K562 (cell line): ENCODE measurements around the gene FEN1. TPM values are rescaled to one million over a fixed set of nuclear protein-coding genes. Genes with fewer than 3 reads are reported as not detected.

ENCODE experiments used
- BMI1 ChIP-seq: fragments of 150-350 bp; IDR thresholded peaks from 2 replicates; pipeline ENCODE4 v1.6.1; 2014; ENCODE audit warnings: low read length
- CAMTA2 ChIP-seq: fragments of 250-450 bp; sonication (Bioruptor Pico); conservative IDR thresholded peaks from 2 replicates; pipeline ENCODE4 v1.5.1; 2022
- GTF2E2 ChIP-seq: fragments of 200-800 bp; sonication (Bioruptor generic); IDR thresholded peaks from 2 replicates; pipeline ENCODE4 v1.6.1; 2016; ENCODE audit warnings: missing genetic modification characterization, missing compliant biosample characterization
- GTF2F1 ChIP-seq: IDR thresholded peaks from 2 replicates; pipeline ENCODE4 v1.6.1; 2011; ENCODE audit warnings: low read depth, low read length, improper control_type of control experiment
- HNRNPH1 ChIP-seq: fragments of 200-400 bp; formaldehyde crosslinking; optimal IDR thresholded peaks from 2 replicates; pipeline ENCODE3; 2017; ENCODE audit warnings: low read depth, mild to moderate bottlenecking, low read length, moderate library complexity
- ILF3 ChIP-seq: fragments of 450-650 bp; IDR thresholded peaks from 2 replicates; pipeline ENCODE4 v1.6.1; 2018; ENCODE audit warnings: antibody characterized with exemption, mild to moderate bottlenecking, moderate library complexity, borderline replicate concordance
- KDM4B ChIP-seq, 2 experiments: fragments of 450-650 bp in 1 of 2; sonication (generic) in 1 of 2; IDR thresholded peaks; 2 replicates each; pipeline ENCODE4 v1.6.1; 2016 to 2017; ENCODE audit warnings: borderline replicate concordance in 2 of 2, antibody characterized with exemption in 1 of 2, low read depth in 1 of 2, mild to moderate bottlenecking in 1 of 2
- L3MBTL2 ChIP-seq: fragments of 450-650 bp; IDR thresholded peaks from 2 replicates; pipeline ENCODE4 v1.6.1; 2016; ENCODE audit warnings: mild to moderate bottlenecking, moderate library complexity
- MAFK ChIP-seq: IDR thresholded peaks from 2 replicates; pipeline ENCODE4 v1.6.1; 2011; ENCODE audit warnings: low read length, improper control_type of control experiment
- MCM2 ChIP-seq: fragments of 450-650 bp; IDR thresholded peaks from 2 replicates; pipeline ENCODE4 v1.6.1; 2017; ENCODE audit warnings: low read depth, mild to moderate bottlenecking
- MITF ChIP-seq: IDR thresholded peaks from 2 replicates; pipeline ENCODE4 v1.6.1; 2014; ENCODE audit warnings: antibody characterized with exemption
- POLR2A ChIP-seq: fragments of 450-650 bp; conservative IDR thresholded peaks from 2 replicates; pipeline ENCODE4 v1.6.1; 2016
- POU5F1 ChIP-seq: fragments of 150-350 bp; IDR thresholded peaks from 2 replicates; pipeline ENCODE4 v1.6.1; 2014; ENCODE audit warnings: borderline replicate concordance, low read length, low read depth, mild to moderate bottlenecking; ENCODE audit not compliant: partially characterized antibody
- RBM14 ChIP-seq: fragments of 200-400 bp; formaldehyde crosslinking; IDR thresholded peaks from 2 replicates; pipeline ENCODE4 v1.6.1; 2018; ENCODE audit warnings: low read depth, mild to moderate bottlenecking, low read length, moderate library complexity, borderline replicate concordance; ENCODE audit not compliant: insufficient read depth
- TCFL5 ChIP-seq: fragments of 250-450 bp; sonication (Bioruptor Pico); conservative IDR thresholded peaks from 2 replicates; pipeline ENCODE4 v1.6.1; 2021; ENCODE audit warnings: mild to moderate bottlenecking, moderate library complexity, matching md5 sums
- TEAD4 ChIP-seq, 2 experiments: sonication (generic) in 1 of 2; formaldehyde crosslinking in 1 of 2; IDR thresholded peaks; 2 replicates each; pipeline versions ENCODE4 v1.6.1 to v1.8.0; 2012 to 2022; ENCODE audit warnings: borderline replicate concordance in 1 of 2, inconsistent platforms in 1 of 2, low read length in 1 of 2, mild to moderate bottlenecking in 1 of 2, missing genetic modification reagents in 1 of 2
- ZNF23 ChIP-seq: fragments of 250-450 bp; sonication (Bioruptor Pico); IDR thresholded peaks from 2 replicates; pipeline ENCODE4 v1.4.0; 2020; ENCODE audit warnings: mild to moderate bottlenecking
- ZNF263 ChIP-seq: sonication (generic); formaldehyde crosslinking; IDR thresholded peaks from 2 replicates; pipeline ENCODE4 v1.8.0; 2022; ENCODE audit warnings: mild to moderate bottlenecking, missing genetic modification reagents, borderline replicate concordance
- ZNF3 ChIP-seq: fragments of 250-450 bp; sonication (Bioruptor Pico); IDR thresholded peaks from 2 replicates; pipeline ENCODE4 v1.5.0; 2021; ENCODE audit warnings: mild to moderate bottlenecking, moderate library complexity
- polyA plus RNA-seq, 8 experiments: library from polyadenylated mRNA; depleted of rRNA in 4 of 8; stranded (reverse) in 5 of 8; unstranded in 3 of 8; fragments of >200 nt; fragmentation: Nextera tagmentation in 2 of 8; fragmentation: Illumina TruSeq in 1 of 8; extraction: Ambion mirVana in 2 of 8; extraction: Trizol in 1 of 8; gene quantifications; 2 replicates each; pipeline versions ENCODE4 v1.2.1 to v1.2.3, GENCODE V29; 2011 to 2014; ENCODE audit warnings: inconsistent platforms in 1 of 8, missing spikeins in 1 of 8
- total RNA-seq, 7 experiments: library from RNA; depleted of rRNA in 6 of 7; stranded (reverse); fragments of >200 nt in 6 of 7; fragmentation: Illumina TruSeq in 2 of 7; extraction: Trizol in 2 of 7; gene quantifications; 2 replicates each; pipeline versions ENCODE4 v1.2.1 to v1.2.3, GENCODE V29; 2011 to 2021; ENCODE audit warnings: low replicate concordance in 1 of 7
- TF ChIP-seq, protein P1 (sequence below): fragments of 450-650 bp; formaldehyde crosslinking; conservative IDR thresholded peaks from 2 replicates; pipeline ENCODE4 v1.4.0; 2022; ENCODE audit warnings: mild to moderate bottlenecking, missing genetic modification characterization
- TF ChIP-seq, protein P2 (sequence below): fragments of 450-650 bp; IDR thresholded peaks from 2 replicates; pipeline ENCODE4 v1.6.1; 2017; ENCODE audit warnings: antibody characterized with exemption, mild to moderate bottlenecking

The FEN1 gene
- total and polyA plus RNA-seq, 9 of the 15 experiments (the other 6 are each of a cell fraction or from before 2014, with no cell fraction given), result 58.1 to 156 (median 137) TPM

DNA sequence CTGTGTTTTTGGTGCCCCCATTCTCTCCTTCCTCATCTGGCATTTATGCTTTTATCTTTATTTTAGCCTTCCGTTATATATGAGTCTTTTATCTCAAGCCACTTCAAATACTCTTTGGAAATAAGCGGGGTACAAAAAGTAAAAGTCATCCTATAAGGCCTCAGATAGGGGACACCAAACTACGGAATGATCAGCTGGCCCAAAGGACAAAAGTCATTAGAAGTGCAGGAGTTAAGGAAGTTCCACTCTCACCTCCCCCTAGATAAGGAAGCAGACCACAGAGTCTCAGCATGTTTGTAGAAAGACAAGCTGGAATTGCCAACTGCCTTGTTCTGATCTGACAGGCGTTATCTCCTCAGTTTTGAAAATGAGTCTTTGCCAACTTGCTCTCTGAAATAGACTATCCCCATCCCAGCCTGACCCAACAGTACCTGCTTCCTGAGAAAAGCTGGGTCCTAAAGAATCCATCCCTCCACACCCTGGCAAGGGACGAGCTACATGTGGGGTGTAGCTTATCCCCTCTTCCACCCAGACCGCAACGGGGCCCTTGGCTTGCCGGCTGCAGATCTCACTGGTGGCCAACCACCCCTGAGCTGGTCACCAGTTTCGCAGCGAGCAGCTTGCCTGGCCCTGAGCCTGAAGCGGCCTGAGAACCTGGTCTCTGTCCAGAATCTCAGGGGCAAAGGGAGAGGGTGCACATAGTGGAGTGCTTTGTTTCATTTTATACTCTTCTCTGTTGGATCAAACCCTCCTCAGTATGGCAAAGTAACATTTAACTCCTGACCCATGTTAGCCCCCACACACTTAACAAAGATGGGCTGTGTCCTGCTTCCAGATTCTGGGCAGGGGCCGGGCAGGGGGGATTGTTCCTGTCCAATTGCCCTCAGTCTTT lies 49.2 kb downstream of the FEN1 start (continued):
- TF ChIP-seq CAMTA2 (CRISPR knock-in tag) (no peak), TCFL5 (CRISPR knock-in tag) (no peak; the same call in 1 of the 2 replicates), MAFK (peak; percentile 39; the same call in 1 of the 2 replicates), ILF3 (no peak), HNRNPH1 (no peak), BMI1 (no peak), GTF2F1 (no peak), RBM14 (no peak), GTF2E2 (tag) (no peak), ZNF263 (no peak; the same call in 1 of the 2 replicates), ZNF23 (CRISPR knock-in tag) (no peak), TEAD4 (IDR thresholded peaks at IDR 0.05; ENCODE audit: low read length) (peak; percentile 94), TEAD4 (CRISPR knock-in tag; IDR thresholded peaks at IDR 0.05; ENCODE audit: borderline replicate concordance) (no peak), POU5F1 (no peak), L3MBTL2 (peak; percentile 67; the same call in 1 of the 2 replicates), MCM2 (no peak), POLR2A (peak; percentile 41; the same call in 1 of the 2 replicates), ZNF3 (CRISPR knock-in tag) (0 out of 2 replicates have a peak, but pooled peaks have one; percentile 37), MITF (no peak), KDM4B (IDR thresholded peaks at IDR 0.05; ENCODE audit: borderline replicate concordance in 2 of 2, low read depth in 1 of 2) (peak in 1 of 2 experiments; percentile 76; a peak in 2 of 4 replicates)
- TF ChIP-seq, protein P1, sequence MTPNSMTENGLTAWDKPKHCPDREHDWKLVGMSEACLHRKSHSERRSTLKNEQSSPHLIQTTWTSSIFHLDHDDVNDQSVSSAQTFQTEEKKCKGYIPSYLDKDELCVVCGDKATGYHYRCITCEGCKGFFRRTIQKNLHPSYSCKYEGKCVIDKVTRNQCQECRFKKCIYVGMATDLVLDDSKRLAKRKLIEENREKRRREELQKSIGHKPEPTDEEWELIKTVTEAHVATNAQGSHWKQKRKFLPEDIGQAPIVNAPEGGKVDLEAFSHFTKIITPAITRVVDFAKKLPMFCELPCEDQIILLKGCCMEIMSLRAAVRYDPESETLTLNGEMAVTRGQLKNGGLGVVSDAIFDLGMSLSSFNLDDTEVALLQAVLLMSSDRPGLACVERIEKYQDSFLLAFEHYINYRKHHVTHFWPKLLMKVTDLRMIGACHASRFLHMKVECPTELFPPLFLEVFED, result no peak
- TF ChIP-seq, protein P2, sequence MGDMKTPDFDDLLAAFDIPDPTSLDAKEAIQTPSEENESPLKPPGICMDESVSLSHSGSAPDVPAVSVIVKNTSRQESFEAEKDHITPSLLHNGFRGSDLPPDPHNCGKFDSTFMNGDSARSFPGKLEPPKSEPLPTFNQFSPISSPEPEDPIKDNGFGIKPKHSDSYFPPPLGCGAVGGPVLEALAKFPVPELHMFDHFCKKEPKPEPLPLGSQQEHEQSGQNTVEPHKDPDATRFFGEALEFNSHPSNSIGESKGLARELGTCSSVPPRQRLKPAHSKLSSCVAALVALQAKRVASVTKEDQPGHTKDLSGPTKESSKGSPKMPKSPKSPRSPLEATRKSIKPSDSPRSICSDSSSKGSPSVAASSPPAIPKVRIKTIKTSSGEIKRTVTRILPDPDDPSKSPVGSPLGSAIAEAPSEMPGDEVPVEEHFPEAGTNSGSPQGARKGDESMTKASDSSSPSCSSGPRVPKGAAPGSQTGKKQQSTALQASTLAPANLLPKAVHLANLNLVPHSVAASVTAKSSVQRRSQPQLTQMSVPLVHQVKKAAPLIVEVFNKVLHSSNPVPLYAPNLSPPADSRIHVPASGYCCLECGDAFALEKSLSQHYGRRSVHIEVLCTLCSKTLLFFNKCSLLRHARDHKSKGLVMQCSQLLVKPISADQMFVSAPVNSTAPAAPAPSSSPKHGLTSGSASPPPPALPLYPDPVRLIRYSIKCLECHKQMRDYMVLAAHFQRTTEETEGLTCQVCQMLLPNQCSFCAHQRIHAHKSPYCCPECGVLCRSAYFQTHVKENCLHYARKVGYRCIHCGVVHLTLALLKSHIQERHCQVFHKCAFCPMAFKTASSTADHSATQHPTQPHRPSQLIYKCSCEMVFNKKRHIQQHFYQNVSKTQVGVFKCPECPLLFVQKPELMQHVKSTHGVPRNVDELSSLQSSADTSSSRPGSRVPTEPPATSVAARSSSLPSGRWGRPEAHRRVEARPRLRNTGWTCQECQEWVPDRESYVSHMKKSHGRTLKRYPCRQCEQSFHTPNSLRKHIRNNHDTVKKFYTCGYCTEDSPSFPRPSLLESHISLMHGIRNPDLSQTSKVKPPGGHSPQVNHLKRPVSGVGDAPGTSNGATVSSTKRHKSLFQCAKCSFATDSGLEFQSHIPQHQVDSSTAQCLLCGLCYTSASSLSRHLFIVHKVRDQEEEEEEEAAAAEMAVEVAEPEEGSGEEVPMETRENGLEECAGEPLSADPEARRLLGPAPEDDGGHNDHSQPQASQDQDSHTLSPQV, result peak; percentile 99
